K562 (cell line): Measurements from ENCODE around the gene TUBGCP6. TPM values are rescaled to one million over a fixed set of nuclear protein-coding genes. Genes with fewer than 3 reads are reported as not detected.
A peak's percentile ranks its signal among the peaks of the same experiment; 100 is the strongest.

ENCODE experiments used
- ATAC-seq: fragments of 200-7000 bp; cut with Tn5 transposase; 3 replicates; pipeline ENCODE4 v1.9.1; 2020; ENCODE audit warnings: moderate library complexity
- BruUV-seq: library from RNA; stranded (reverse); fragments of 400-500 nt; replicated peaks from 2 replicates; lab custom pipeline; 2021; lab: Mats Ljungman, UMichigan
- CTCF ChIA-PET: fragments of 300-600 bp; formaldehyde crosslinking; extraction: SDS; loops from one replicate; lab custom pipeline; 2021; ENCODE audit warnings: low intra/inter-chr PET ratio; lab: Yijun Ruan, JAX
- POLR2A ChIA-PET: fragments of 300-600, 350-650 bp; sonication (Branson Sonifier 250); formaldehyde crosslinking; extraction: SDS; loops from one replicate; lab custom pipeline; 2021; ENCODE audit warnings: antibody characterized with exemption, inconsistent platforms; lab: Yijun Ruan, JAX
- DNase-seq, 4 experiments: peaks; one replicate each; pipeline versions ENCODE4 v3.0.0 to v3.0.0-alpha.2; 2011 to 2018; ENCODE audit warnings: low spot score in 3 of 4, mixed read lengths in 3 of 4; ENCODE audit errors: extremely low read depth in 1 of 4
- FAIRE-seq: peaks from 2 replicates; lab custom pipeline; 2011; peaks lifted over from hg19 to GRCh38; lab: Jason Lieb, UNC
- H2AFZ ChIP-seq: 2 replicates; pipeline ENCODE4 v1.6.0; 2011; ENCODE audit warnings: low read depth, low read length, control low read depth, inconsistent platforms
- H3K27ac ChIP-seq: fragments of 200-600 bp; 3 replicates; pipeline ENCODE4 v1.8.0; 2011; ENCODE audit warnings: low read depth, mild to moderate bottlenecking, control low read depth, inconsistent platforms, low read length, moderate library complexity, mixed read lengths; ENCODE audit errors: extremely low read depth
- H3K27me3 ChIP-seq, 2 experiments: fragments of 300-600 bp in 1 of 2; 2 replicates in 1 of 2; 3 replicates in 1 of 2; pipeline versions ENCODE4 v1.6.0 to v1.8.0; 2011; ENCODE audit warnings: inconsistent platforms in 2 of 2, low read length in 2 of 2, mild to moderate bottlenecking in 1 of 2, mixed read lengths in 1 of 2, moderate library complexity in 1 of 2; ENCODE audit not compliant: control insufficient read depth in 2 of 2, insufficient read depth in 2 of 2
- H3K36me3 ChIP-seq: fragments of 300-600 bp; 3 replicates; pipeline ENCODE4 v1.8.0; 2011; ENCODE audit warnings: mild to moderate bottlenecking, low read length, inconsistent platforms; ENCODE audit not compliant: control insufficient read depth, insufficient read depth
- H3K4me1 ChIP-seq, 2 experiments: fragments of 200-600 bp in 1 of 2; replicated peaks in 1 of 2; 2 replicates in 1 of 2; 3 replicates in 1 of 2; pipeline versions ENCODE4 v1.5.1 to v1.8.0; 2011; ENCODE audit warnings: inconsistent platforms in 2 of 2, low read length in 2 of 2, mild to moderate bottlenecking in 1 of 2, mixed read lengths in 1 of 2, moderate library complexity in 1 of 2; ENCODE audit not compliant: control insufficient read depth in 2 of 2, insufficient read depth in 2 of 2
- H3K4me2 ChIP-seq: 2 replicates; pipeline ENCODE4 v1.6.1; 2011; ENCODE audit warnings: low read length, control low read depth, inconsistent platforms, mixed read lengths; ENCODE audit not compliant: insufficient read depth
- H3K4me3 ChIP-seq: fragments of 200-600 bp; sonication (generic), shearing (Covaris generic); 2 replicates; pipeline ENCODE4 v1.5.1; 2016; ENCODE audit warnings: control low read depth, inconsistent platforms
- H3K79me2 ChIP-seq: fragments of 200-600 bp; 3 replicates; pipeline ENCODE4 v1.8.0; 2011; ENCODE audit warnings: low read length, inconsistent platforms; ENCODE audit not compliant: control insufficient read depth, insufficient read depth
- H3K9ac ChIP-seq, 2 experiments: 2 replicates each; pipeline versions ENCODE4 v1.6.0 to v1.6.1; 2011; ENCODE audit warnings: low read depth in 2 of 2, low read length in 2 of 2, control low read depth in 1 of 2, inconsistent platforms in 1 of 2, mild to moderate bottlenecking in 1 of 2, mixed read lengths in 1 of 2; ENCODE audit not compliant: insufficient read depth in 1 of 2
- H3K9me1 ChIP-seq: one replicate; pipeline ENCODE4 v1.6.0; 2011; ENCODE audit warnings: inconsistent platforms, mild to moderate bottlenecking, low read length, moderate library complexity; ENCODE audit not compliant: control insufficient read depth, insufficient read depth
- H3K9me3 ChIP-seq: replicated peaks from 2 replicates; pipeline ENCODE4 v1.5.1; 2011; ENCODE audit warnings: low read depth, low read length, inconsistent platforms; ENCODE audit not compliant: control insufficient read depth, insufficient read depth
- H4K20me1 ChIP-seq: replicated peaks from 2 replicates; pipeline ENCODE4 v1.6.1; 2011; ENCODE audit warnings: low read length, inconsistent platforms, mixed read lengths; ENCODE audit not compliant: control insufficient read depth, insufficient read depth
- ARHGAP35 ChIP-seq: fragments of 450-650 bp; IDR thresholded peaks from 2 replicates; pipeline ENCODE4 v1.6.1; 2018; ENCODE audit not compliant: partially characterized antibody
- EP300 ChIP-seq: IDR thresholded peaks from 2 replicates; pipeline ENCODE4 v1.6.1; 2012; ENCODE audit warnings: low read length, improper control_type of control experiment
- KDM5B ChIP-seq: fragments of 200-600 bp; sonication (generic); IDR thresholded peaks from 2 replicates; pipeline ENCODE4 v1.6.1; 2012; ENCODE audit warnings: low read depth, mild to moderate bottlenecking, moderate library complexity, low read length, control low read depth, inconsistent platforms; ENCODE audit not compliant: insufficient replicate concordance
- POLR2G ChIP-seq: fragments of 200-400 bp; formaldehyde crosslinking; IDR thresholded peaks from 2 replicates; pipeline ENCODE4 v1.6.1; 2017; ENCODE audit warnings: low read depth, mild to moderate bottlenecking, antibody characterized with exemption, low read length, moderate library complexity
- RBFOX2 ChIP-seq: fragments of 200-400 bp; formaldehyde crosslinking; IDR thresholded peaks from 2 replicates; pipeline ENCODE4 v1.6.1; 2017; ENCODE audit warnings: low read depth, mild to moderate bottlenecking, low read length, moderate library complexity
- WGBS: fragments of 100-300 bp; shearing (Covaris generic); methylation state at CpG from one replicate; pipeline ENCODE4 v1.1.6; 2016; ENCODE audit warnings: low coverage, mixed read lengths; ENCODE audit not compliant: insufficient coverage; ENCODE audit errors: missing lambda C conversion rate; 5-methylcytosine and 5-hydroxymethylcytosine counted together
- in situ Hi-C: fragments of 300-500 bp; cut with MboI; formaldehyde crosslinking; loops from 4 replicates; pipeline ENCODE4 v1.15.0; 2018; ENCODE audit warnings: inconsistent platforms, mixed read lengths
- intact Hi-C: fragments of 100-400 bp; cut with micrococcal nuclease; formaldehyde crosslinking; loops from 2 replicates; pipeline ENCODE4 v1.14.2; 2022
- polyA plus RNA-seq, 8 experiments: library from polyadenylated mRNA; depleted of rRNA in 4 of 8; stranded (reverse) in 5 of 8; unstranded in 3 of 8; fragments of >200 nt; fragmentation: Nextera tagmentation in 2 of 8; fragmentation: Illumina TruSeq in 1 of 8; extraction: Ambion mirVana in 2 of 8; extraction: Trizol in 1 of 8; gene quantifications; 2 replicates each; pipeline versions ENCODE4 v1.2.1 to v1.2.3, GENCODE V29; 2011 to 2014; ENCODE audit warnings: inconsistent platforms in 1 of 8, missing spikeins in 1 of 8
- total RNA-seq, 7 experiments: library from RNA; depleted of rRNA in 6 of 7; stranded (reverse); fragments of >200 nt in 6 of 7; fragmentation: Illumina TruSeq in 2 of 7; extraction: Trizol in 2 of 7; gene quantifications; 2 replicates each; pipeline versions ENCODE4 v1.2.1 to v1.2.3, GENCODE V29; 2011 to 2021; ENCODE audit warnings: low replicate concordance in 1 of 7

Gene TUBGCP6
- total and polyA plus RNA-seq, 9 of the 15 experiments (the other 6 are each of a cell fraction or from before 2014, with no cell fraction given): 0.76 to 33.0 (median 10.1) TPM

GRCh38 chr22:50197000-50197800 lies 47.6 kb downstream of the TUBGCP6 start:
- no peak for DNase-seq
- TF ChIP-seq EP300 (no peak), RBFOX2 (0 out of 2 replicates have a peak, but pooled peaks have one; percentile 14), POLR2G (peak; percentile 44; the same call in 1 of the 2 replicates)
- TF ChIP-seq, all 486 proteins: peak for 2
- H3K4me2 ChIP-seq: no peak overlapping the region
- 92% methylated on average over 4 of the region's 23 CpGs for WGBS
- H3K36me3 ChIP-seq: peaks cover 53% of the 10 kb centered on the region; the same call in 1 of the 3 replicates
- H3K27ac ChIP-seq: no peak overlapping the region
- FAIRE-seq (no peak), ATAC-seq (no peak)
- no TSS peak for BruUV-seq
- peaks cover 4 to 59% of the 10 kb centered on the region in 2 experiments; a peak in 3 of 5 replicates for H3K4me1 ChIP-seq
- peaks cover 22% of the 10 kb centered on the region for H3K79me2 ChIP-seq
- ChIA-PET CTCF (no interaction called here), POLR2A (no interaction called here)
- H3K27me3 ChIP-seq: no peaks in the 10 kb centered on the region
- H3K4me3 ChIP-seq: no peak overlapping the region
- intact Hi-C loops (no loop called here), in situ Hi-C loops (no loop called here)
- H2AFZ ChIP-seq: no peak overlapping the region
- no peak overlapping the region; a peak in 1 of 4 replicates for H3K9ac ChIP-seq
- no peaks in the 10 kb centered on the region for H3K9me3 ChIP-seq
- H3K9me1 ChIP-seq: no peaks in the 10 kb centered on the region
- no peaks in the 10 kb centered on the region; the same call in 1 of the 2 replicates for H4K20me1 ChIP-seq

DNA sequence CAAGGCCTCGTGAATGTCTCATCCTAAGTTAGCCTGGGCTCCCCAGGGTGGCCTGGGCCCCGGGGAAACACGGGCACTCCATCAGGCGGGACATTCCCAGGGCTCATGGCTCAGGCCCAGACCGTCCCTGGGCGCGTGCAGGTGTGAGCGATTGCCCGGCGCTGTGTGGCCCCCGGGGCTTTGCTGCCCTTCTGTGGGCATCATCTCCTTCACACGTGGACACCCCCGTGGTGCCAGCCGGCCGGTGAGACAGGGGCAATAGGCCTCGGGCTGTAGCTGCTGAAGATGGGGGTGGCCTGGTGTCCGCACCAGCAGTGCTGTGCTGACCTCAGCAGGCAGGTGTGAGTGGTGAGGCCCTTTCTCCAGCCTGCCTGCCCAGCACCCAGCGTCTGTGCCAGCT lies 48.6 kb downstream of the TUBGCP6 start:
- intact Hi-C loops (no loop called here), in situ Hi-C loops (no loop called here)
- Histone ChIP-seq H3K79me2 (peaks cover 22% of the 10 kb centered on the region), H3K4me3 (no peak overlapping the region), H3K4me1 (peaks cover 1 to 55% of the 10 kb centered on the region in 2 experiments; a peak in 4 of 5 replicates), H3K4me2 (no peak overlapping the region), H4K20me1 (no peaks in the 10 kb centered on the region; the same call in 1 of the 2 replicates), H2AFZ (no peak overlapping the region), H3K9me1 (no peaks in the 10 kb centered on the region), H3K9ac (peak overlapping the region in 1 of 2 experiments; percentile 17; a peak in 1 of 4 replicates), H3K36me3 (peaks cover 62% of the 10 kb centered on the region; the same call in 2 of the 3 replicates), H3K27me3 (no peaks in the 10 kb centered on the region), H3K27ac (no peak overlapping the region), H3K9me3 (no peaks in the 10 kb centered on the region)
- POLR2A ChIA-PET: no interaction called here
- ATAC-seq: no peak
- 94% methylated on average over 8 of the region's 18 CpGs for WGBS
- CTCF ChIA-PET: no interaction called here
- no peak for TF ChIP-seq ARHGAP35
- TF ChIP-seq POLR2G: peak; percentile 56
- TF ChIP-seq KDM5B: no peak
- TF ChIP-seq EP300: no peak
- FAIRE-seq: no peak
- BruUV-seq: no TSS peak
- no peak for DNase-seq
